Kidney (tissue), 14 donors: ENCODE data around the gene CSF3. TPM values are rescaled to one million over a fixed set of nuclear protein-coding genes. Genes with fewer than 3 reads are reported as not detected.

ENCODE experiments used
- DNase-seq, 5 donors: peaks; one replicate each; pipeline ENCODE4 v3.0.0-alpha.2; 2013 to 2020
- FAIRE-seq: peaks from 2 replicates; lab custom pipeline; 2012; peaks lifted over from hg19 to GRCh38; lab: Jason Lieb, UNC
- H3K27ac ChIP-seq, 2 donors: one replicate each; pipeline ENCODE4 v1.7.0; 2013; ENCODE audit warnings: low read depth in 2 of 2, low read length in 2 of 2, inconsistent platforms in 1 of 2
- H3K27me3 ChIP-seq: one replicate; pipeline ENCODE4 v1.7.1; 2013; ENCODE audit warnings: low read length, inconsistent platforms; ENCODE audit not compliant: control insufficient read depth, insufficient read depth
- H3K36me3 ChIP-seq, 3 donors: one replicate each; pipeline versions ENCODE4 v1.7.0 to v1.7.1; 2013; ENCODE audit warnings: low read length in 3 of 3, control low read depth in 1 of 3, inconsistent platforms in 1 of 3; ENCODE audit not compliant: insufficient read depth in 3 of 3, control insufficient read depth in 2 of 3
- H3K4me1 ChIP-seq, 3 donors: one replicate each; pipeline versions ENCODE4 v1.7.0 to v1.7.1; 2013; ENCODE audit warnings: low read length in 3 of 3, inconsistent platforms in 1 of 3, low read depth in 1 of 3; ENCODE audit not compliant: control insufficient read depth in 2 of 3, insufficient read depth in 2 of 3
- H3K4me3 ChIP-seq, 3 donors: one replicate each; pipeline versions ENCODE4 v1.7.0 to v1.8.1; 2013; ENCODE audit warnings: low read length in 3 of 3, control low read depth in 1 of 3, inconsistent platforms in 1 of 3
- H3K9ac ChIP-seq, 3 donors: one replicate each; pipeline versions ENCODE4 v1.7.0 to v1.7.1; 2013; ENCODE audit warnings: low read length in 3 of 3, control low read depth in 1 of 3, inconsistent platforms in 1 of 3
- H3K9me3 ChIP-seq, 3 donors: one replicate each; pipeline versions ENCODE4 v1.7.0 to v1.7.1; 2013; ENCODE audit warnings: low read length in 3 of 3, control low read depth in 1 of 3, inconsistent platforms in 1 of 3; ENCODE audit not compliant: control insufficient read depth in 2 of 3, insufficient read depth in 1 of 3
- CTCF ChIP-seq: IDR thresholded peaks from 3 replicates; pipeline ENCODE4 v1.5.1; 2012; ENCODE audit warnings: mild to moderate bottlenecking, moderate library complexity, borderline replicate concordance; ENCODE audit not compliant: insufficient read depth; ENCODE audit errors: extremely low read depth
- intact Hi-C: fragments of 100-400 bp; cut with DNase I; formaldehyde crosslinking; loops from one replicate; pipeline ENCODE4 v1.11.1; 2022
- polyA plus RNA-seq: library from polyadenylated mRNA; stranded (reverse); fragments of 350-450 nt; fragmentation: Illumina TruSeq; extraction: RNeasy Lipid Tissue Mini Kit (QIAGEN cat#74804); gene quantifications from one replicate; pipeline ENCODE4 v1.2.3, GENCODE V29; 2014; ENCODE audit warnings: low read depth, low replicate concordance; ENCODE audit not compliant: insufficient read depth
- total RNA-seq: library from RNA; stranded (reverse); fragmentation: NEBNext Ultra II Directional; extraction: Animal tissue kit (Norgen Biotek cat#: 25700); gene quantifications from one replicate; pipeline ENCODE4 v1.2.1, GENCODE V29; 2021
- donor health status: control.
- donor health status: control.
- donor health status: control.
- donor health status: control.
- donor health status: control.
- donor health status: DM: yes; HTN: yes; CAD: no.
- donor health status: Normal renal cell carcinoma (clear cell type).

CSF3 gene
- total and polyA plus RNA-seq, 2 donors from 2014 or later: not detected

- Histone ChIP-seq H3K4me1 (peaks cover 0 to 3% (median 0%) of the 10 kb centered on the region in 3 donors), H3K27ac (no peak overlapping the region), H3K36me3 (peaks cover 9 to 55% (median 38%) of the 10 kb centered on the region in 3 donors), H3K9ac (no peak overlapping the region), H3K9me3 (no peaks in the 10 kb centered on the region), H3K27me3 (no peaks in the 10 kb centered on the region), H3K4me3 (no peak overlapping the region)
- FAIRE-seq (no peak), DNase-seq (no peak)
- intact Hi-C loops: no loop called here
- TF ChIP-seq CTCF: no peak
Measured at GRCh38 chr17:40025991-40026815, 11.0 kb downstream of the CSF3 start.

GRCh38 chr17:40026816-40027613 lies 11.8 kb downstream of the CSF3 start:
- peaks cover 0 to 9% (median 0%) of the 10 kb centered on the region in 3 donors for H3K4me1 ChIP-seq
- FAIRE-seq: no peak

GRCh38 chr17:40027614-40028012 lies 12.4 kb downstream of the CSF3 start:
- intact Hi-C loops: no loop called here
- no peak for FAIRE-seq

More at GRCh38 chr17:40026816-40027613, 11.8 kb downstream of the CSF3 start:
- Histone ChIP-seq H3K27me3 (no peaks in the 10 kb centered on the region), H3K9me3 (no peaks in the 10 kb centered on the region), H3K4me3 (no peak overlapping the region), H3K9ac (no peak overlapping the region), H3K36me3 (peaks cover 9 to 58% (median 41%) of the 10 kb centered on the region in 3 donors), H3K27ac (peak overlapping the region in 1 of 2 donors; percentile 13)
- DNase-seq: peak; percentile 81 to 92 (median 83)
- TF ChIP-seq CTCF: peak; percentile 89
- intact Hi-C loops: no loop called here

More at GRCh38 chr17:40027614-40028012, 12.4 kb downstream of the CSF3 start:
- peaks cover 9 to 58% (median 39%) of the 10 kb centered on the region in 3 donors for H3K36me3 ChIP-seq
- H3K27ac ChIP-seq: no peak overlapping the region
- no peak for TF ChIP-seq CTCF
- DNase-seq: no peak
- H3K4me1 ChIP-seq: peaks cover 0 to 10% (median 0%) of the 10 kb centered on the region in 3 donors
- H3K27me3 ChIP-seq: no peaks in the 10 kb centered on the region
- no peaks in the 10 kb centered on the region for H3K9me3 ChIP-seq
- no peak overlapping the region for H3K4me3 ChIP-seq
- no peak overlapping the region for H3K9ac ChIP-seq
